Skeletal muscle tissue (tissue), 4 donors: ENCODE data around the gene COIL. TPM values are rescaled to one million over a fixed set of nuclear protein-coding genes. Genes with fewer than 3 reads are reported as not detected.
"Not testable (repeated sequence)": the region's sequence is repeated elsewhere in the genome, so short reads cannot be mapped to it uniquely, and the experiment has no call there.

Source experiments
- H3K27ac ChIP-seq: one replicate; pipeline ENCODE4 v1.7.0; 2013; ENCODE audit warnings: mild to moderate bottlenecking, low read depth, low read length, inconsistent platforms
- H3K27me3 ChIP-seq, 3 donors: one replicate each; pipeline ENCODE4 v1.7.0; 2013; ENCODE audit warnings: low read length in 3 of 3; ENCODE audit not compliant: control insufficient read depth in 3 of 3, insufficient read depth in 3 of 3
- H3K36me3 ChIP-seq, 3 donors: one replicate each; pipeline ENCODE4 v1.7.0; 2013; ENCODE audit warnings: low read length in 3 of 3; ENCODE audit not compliant: control insufficient read depth in 3 of 3, insufficient read depth in 3 of 3
- H3K4me1 ChIP-seq, 3 donors: one replicate each; pipeline ENCODE4 v1.7.0; 2013; ENCODE audit warnings: low read length in 3 of 3, mild to moderate bottlenecking in 3 of 3; ENCODE audit not compliant: control insufficient read depth in 3 of 3, insufficient read depth in 3 of 3
- H3K4me3 ChIP-seq, 3 donors: one replicate each; pipeline ENCODE4 v1.7.0; 2013; ENCODE audit warnings: low read length in 3 of 3
- H3K9ac ChIP-seq, 3 donors: one replicate each; pipeline ENCODE4 v1.7.0; 2013; ENCODE audit warnings: low read length in 3 of 3, mild to moderate bottlenecking in 3 of 3, moderate library complexity in 2 of 3, low read depth in 1 of 3
- H3K9me3 ChIP-seq, 3 donors: one replicate each; pipeline ENCODE4 v1.7.0; 2013; ENCODE audit warnings: low read length in 3 of 3; ENCODE audit not compliant: control insufficient read depth in 3 of 3
- total RNA-seq: library from RNA; depleted of rRNA; stranded (reverse); fragments of >200 nt; gene quantifications from one replicate; pipeline ENCODE4 v1.2.3, GENCODE V29; 2014
- donor health status: Osteomylitis.

COIL gene
- total RNA-seq, 1 donor from 2014 or later: 14.6 TPM

DNA sequence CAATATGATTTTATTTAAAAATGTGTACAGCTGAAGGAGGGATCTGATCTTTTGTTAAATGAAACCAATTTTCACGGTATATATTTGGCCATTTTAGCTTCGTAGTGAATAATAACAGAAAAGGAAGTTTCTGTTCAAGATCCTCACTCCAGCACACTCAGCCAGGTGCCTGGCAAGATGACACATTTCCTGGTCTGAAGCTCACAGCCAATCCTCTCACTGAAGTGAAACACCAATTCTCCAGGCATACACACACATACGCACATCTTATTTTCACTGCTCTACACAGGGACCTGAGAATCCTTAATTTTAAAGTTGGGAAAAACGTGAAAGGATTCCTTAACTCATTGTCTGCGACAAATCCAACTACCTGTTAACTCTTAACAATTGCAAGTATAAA is 22.6 kb downstream of the COIL start:
- not testable (repeated sequence) for H3K9ac ChIP-seq

DNA sequence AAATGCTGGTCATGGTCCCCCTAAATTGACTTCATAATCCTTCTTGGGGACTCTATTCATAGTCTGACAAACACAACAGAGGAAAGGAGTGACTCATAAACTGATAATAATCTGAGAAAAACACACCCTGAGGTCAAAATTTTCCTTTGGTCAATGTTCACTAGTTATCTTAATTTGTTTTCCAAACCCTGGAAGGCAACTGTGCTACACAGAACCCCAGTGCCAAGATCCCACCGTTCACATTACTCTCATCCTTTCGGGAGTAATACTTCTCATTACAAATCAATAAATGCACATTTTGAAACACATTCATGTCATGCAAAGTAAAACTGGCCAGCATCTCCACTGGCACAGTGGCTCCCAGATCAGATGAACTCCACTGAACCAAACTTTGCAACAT is 23.2 kb downstream of the COIL start:
- Histone ChIP-seq H3K27ac (no peak overlapping the region), H3K9ac (no peak overlapping the region), H3K36me3 (peaks cover 17 to 50% (median 41%) of the 10 kb centered on the region in 3 donors)

More for the DNA sequence above, 22.6 kb downstream of the COIL start:
- H3K4me3 ChIP-seq, H3K27ac ChIP-seq, H3K27me3 ChIP-seq, H3K9me3 ChIP-seq, H3K4me1 ChIP-seq: not testable (repeated sequence)
- peaks cover 18 to 51% (median 41%) of the 10 kb centered on the region in 3 donors for H3K36me3 ChIP-seq

DNA sequence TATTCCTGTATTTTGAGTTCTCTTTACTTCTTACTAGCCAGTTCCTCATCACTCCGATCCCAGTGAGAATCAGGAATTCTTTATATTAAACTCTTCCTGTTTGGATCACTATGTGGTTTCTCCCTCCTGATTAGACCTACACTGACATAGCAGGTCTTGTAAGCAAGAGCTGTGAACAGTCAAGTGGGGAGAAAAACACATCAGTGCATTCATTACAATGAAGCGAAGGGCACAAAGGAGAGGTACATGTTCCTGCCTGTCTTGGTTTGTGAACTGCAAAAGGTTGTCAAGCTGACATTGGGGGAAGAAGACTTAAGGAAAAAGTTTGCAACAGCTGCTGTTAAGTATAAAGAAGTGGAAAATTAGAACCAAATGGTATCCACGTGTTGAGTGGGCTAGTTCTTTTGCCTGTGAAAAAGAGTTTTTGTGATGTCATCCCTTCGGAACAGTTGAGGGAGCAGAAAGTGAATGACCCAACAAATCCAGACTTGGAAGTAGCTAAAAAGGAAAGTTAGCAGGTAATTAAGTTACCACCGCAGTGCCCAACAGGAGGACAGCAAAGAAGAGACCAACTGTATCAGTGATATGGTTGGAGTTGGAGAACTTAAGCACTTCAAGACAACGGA is 24.0 kb downstream of the COIL start:
- Histone ChIP-seq H3K36me3 (peaks cover 12 to 46% (median 35%) of the 10 kb centered on the region in 3 donors), H3K4me3 (no peak overlapping the region), H3K9me3 (no peaks in the 10 kb centered on the region), H3K27ac (no peak overlapping the region), H3K27me3 (no peaks in the 10 kb centered on the region), H3K4me1 (no peaks in the 10 kb centered on the region), H3K9ac (no peak overlapping the region)

More for the DNA sequence above, 23.2 kb downstream of the COIL start:
- H3K9me3 ChIP-seq: no peaks in the 10 kb centered on the region
- no peak overlapping the region for H3K4me3 ChIP-seq
- H3K27me3 ChIP-seq: no peaks in the 10 kb centered on the region
- H3K4me1 ChIP-seq: no peaks in the 10 kb centered on the region

DNA sequence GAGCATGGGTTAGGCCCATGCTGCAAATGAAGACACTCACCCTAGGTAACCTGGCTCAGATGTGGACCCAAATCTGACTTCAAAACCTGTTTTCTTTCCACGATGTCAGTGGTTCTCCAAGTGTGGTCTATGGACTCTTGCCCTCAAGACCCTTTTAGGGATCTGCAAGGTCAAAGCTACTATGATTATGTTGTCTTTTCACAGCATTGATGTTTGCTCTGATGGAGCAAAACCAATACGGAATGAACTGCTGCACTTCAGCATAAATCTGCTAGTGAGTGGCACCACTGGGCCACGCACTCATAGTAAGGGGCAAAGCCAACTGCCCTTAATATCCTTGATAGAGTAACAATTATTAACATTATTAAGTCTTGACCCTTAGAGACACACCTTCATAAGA is 25.4 kb downstream of the COIL start:
- Histone ChIP-seq H3K4me3 (no peak overlapping the region), H3K9me3 (no peaks in the 10 kb centered on the region), H3K27ac (no peak overlapping the region), H3K9ac (no peak overlapping the region), H3K4me1 (no peaks in the 10 kb centered on the region), H3K27me3 (no peaks in the 10 kb centered on the region), H3K36me3 (peaks cover 6 to 36% (median 28%) of the 10 kb centered on the region in 3 donors)

DNA sequence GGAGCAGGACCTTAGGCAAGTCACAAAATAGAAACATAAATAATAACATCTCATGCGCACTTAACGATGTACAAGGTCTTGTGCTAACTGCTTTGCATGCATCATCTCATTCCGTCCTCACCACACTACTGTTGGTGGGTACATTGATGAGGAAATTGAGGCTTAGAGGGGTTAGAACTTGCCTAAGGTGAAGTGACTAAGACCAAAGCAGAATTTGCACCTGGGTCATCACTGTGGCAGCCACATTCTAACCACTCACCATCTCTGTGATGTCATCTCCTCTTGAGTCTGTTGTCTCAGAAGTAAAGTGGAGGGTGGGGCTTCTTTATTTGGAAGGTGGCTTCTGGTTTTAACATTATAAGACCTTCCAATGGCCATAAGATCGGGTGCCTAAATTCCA is 26.6 kb downstream of the COIL start:
- Histone ChIP-seq H3K9ac (no peak overlapping the region), H3K27ac (no peak overlapping the region), H3K9me3 (no peaks in the 10 kb centered on the region), H3K27me3 (no peaks in the 10 kb centered on the region), H3K36me3 (peaks cover 6 to 31% (median 28%) of the 10 kb centered on the region in 3 donors), H3K4me3 (no peak overlapping the region), H3K4me1 (no peaks in the 10 kb centered on the region)

DNA sequence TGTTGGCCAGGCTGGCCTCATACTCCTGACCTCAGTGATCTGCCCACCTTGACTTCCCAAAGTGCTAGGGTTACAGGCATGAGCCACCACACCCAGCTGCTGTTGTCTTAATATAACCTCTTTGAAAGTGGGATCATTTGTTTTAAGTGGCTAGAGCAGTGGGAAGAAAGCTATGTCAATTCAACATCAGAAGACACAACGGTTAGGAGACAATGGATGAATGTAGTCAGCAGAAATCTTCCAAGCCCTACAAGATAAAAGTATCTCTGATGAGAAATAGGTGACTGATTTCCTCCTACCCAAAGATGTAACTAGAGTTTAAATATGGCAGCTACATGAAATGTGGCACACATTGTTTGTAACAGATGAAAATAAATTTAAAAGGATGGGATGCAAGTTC is 27.0 kb downstream of the COIL start:
- Histone ChIP-seq H3K4me3 (no peak overlapping the region), H3K9me3 (no peaks in the 10 kb centered on the region), H3K36me3 (peaks cover 6 to 29% (median 28%) of the 10 kb centered on the region in 3 donors), H3K27ac (no peak overlapping the region), H3K27me3 (no peaks in the 10 kb centered on the region), H3K9ac (no peak overlapping the region), H3K4me1 (no peaks in the 10 kb centered on the region)

DNA sequence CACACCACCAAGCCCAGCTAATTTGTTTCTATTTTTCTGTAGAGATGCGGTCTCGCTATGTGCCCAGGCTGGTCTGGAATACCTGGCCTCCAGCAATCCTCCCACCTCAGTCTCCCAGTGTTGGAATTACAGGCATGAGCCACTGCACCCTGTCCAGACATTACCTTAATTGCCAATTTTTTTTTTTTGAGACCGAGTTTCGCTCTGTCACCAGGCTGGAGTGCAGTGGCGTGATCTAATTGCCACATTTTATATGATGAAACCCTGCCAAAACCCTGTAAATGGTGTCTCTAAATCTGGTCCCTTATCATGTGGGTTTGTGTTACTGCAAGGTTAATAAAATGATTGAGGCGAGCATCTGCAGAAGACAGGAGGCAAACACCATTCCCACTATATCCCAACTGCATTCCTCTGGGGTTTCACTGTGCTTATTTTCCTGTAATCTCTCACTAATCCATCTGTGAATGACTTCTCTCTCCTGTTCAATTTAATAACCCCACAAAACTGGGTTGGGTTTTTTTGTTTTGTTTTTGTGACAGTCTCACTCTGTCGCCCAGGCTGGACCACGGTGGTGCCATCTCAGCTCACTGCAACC is 27.6 kb downstream of the COIL start:
- Histone ChIP-seq H3K4me3 (no peak overlapping the region), H3K9ac (no peak overlapping the region), H3K27me3 (no peaks in the 10 kb centered on the region), H3K27ac (no peak overlapping the region), H3K9me3 (no peaks in the 10 kb centered on the region), H3K36me3 (peaks cover 6 to 29% (median 28%) of the 10 kb centered on the region in 3 donors), H3K4me1 (no peaks in the 10 kb centered on the region)

DNA sequence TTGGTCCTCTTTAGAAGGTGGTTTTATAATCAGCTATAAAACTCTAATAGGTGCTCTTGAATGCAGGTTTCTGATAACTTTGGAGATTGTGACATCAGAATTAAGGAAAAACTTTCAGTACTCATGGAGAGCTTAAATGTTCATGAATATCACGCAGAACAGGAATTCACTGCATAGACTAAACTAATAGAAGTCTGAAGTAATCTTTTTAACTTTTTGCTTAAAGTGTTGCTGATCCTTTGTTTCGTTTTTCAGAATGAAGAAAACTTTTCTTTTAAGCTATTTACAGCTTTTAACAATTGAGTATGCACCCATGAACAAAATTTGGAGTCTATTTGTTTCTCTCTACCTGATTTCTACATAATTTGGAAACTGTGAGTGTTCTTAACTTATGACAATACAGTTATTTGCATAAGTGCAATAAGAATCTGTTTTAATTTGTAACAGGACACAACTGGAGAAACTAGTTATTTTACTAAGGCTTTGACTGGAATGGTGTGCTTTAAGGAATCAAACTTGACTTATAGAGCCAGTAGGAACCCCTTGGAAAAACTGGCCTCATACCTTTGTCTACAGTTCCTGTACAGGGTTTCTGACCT is 30.0 kb downstream of the COIL start:
- Histone ChIP-seq H3K36me3 (peaks cover 6 to 17% (median 13%) of the 10 kb centered on the region in 3 donors), H3K4me3 (no peak overlapping the region), H3K27ac (no peak overlapping the region), H3K9ac (no peak overlapping the region), H3K4me1 (no peaks in the 10 kb centered on the region), H3K9me3 (no peaks in the 10 kb centered on the region), H3K27me3 (no peaks in the 10 kb centered on the region)

DNA sequence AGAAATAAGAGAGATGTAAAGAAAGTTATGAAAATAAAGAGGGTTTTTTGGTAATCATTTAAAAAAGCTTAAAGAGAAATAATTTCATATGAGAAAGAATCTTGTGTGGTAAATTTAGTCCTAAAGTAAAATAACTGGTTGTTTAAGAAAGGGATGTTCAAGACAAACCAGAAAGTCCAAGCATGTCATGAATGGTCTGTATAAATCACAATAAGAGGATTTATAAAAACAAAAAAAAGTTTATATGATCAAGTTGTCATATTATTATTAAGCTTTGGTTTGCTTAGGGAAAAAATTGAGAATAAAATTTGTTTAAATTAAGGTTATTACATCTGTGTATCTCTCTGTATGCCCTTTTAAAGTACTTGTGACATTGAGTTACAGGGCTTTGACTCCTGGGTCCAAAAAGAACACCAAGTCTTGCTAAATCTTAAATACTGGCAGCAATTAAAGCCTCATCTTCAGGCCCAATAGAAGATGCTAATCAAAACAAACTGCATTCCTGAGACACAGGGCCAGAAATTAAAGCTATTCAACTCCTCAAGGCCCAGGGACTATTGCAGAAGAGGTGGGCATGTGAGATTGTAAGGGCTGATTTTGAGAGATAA is 31.4 kb downstream of the COIL start:
- H3K4me1 ChIP-seq: no peaks in the 10 kb centered on the region
- H3K9ac ChIP-seq: no peak overlapping the region
- H3K9me3 ChIP-seq: no peaks in the 10 kb centered on the region
- H3K36me3 ChIP-seq: peaks cover 3 to 9% (median 8%) of the 10 kb centered on the region in 3 donors
- no peak overlapping the region for H3K4me3 ChIP-seq
- H3K27me3 ChIP-seq: no peaks in the 10 kb centered on the region
- no peak overlapping the region for H3K27ac ChIP-seq

DNA sequence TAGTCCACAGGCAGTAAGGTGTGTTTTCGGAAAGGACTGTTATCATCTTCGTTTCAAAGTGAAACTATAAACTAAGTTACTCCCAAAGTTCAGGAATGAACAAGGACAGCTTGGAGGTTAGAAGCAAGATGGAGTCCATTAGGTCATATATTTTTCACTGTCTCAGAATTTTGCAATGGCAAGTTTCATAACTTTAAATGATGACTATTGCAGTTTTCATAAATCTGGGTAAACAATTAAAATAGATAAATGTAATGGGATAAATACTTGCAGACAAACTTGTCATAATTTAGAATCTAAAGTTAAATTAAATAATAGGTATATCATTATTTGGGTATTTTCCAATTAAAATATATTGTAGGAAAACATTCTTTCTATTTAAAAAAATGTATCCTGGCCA is 32.3 kb downstream of the COIL start:
- Histone ChIP-seq H3K9me3 (no peaks in the 10 kb centered on the region), H3K9ac (no peak overlapping the region), H3K4me1 (no peaks in the 10 kb centered on the region), H3K4me3 (no peak overlapping the region), H3K36me3 (peaks cover 0 to 5% (median 0%) of the 10 kb centered on the region in 3 donors), H3K27me3 (no peaks in the 10 kb centered on the region), H3K27ac (no peak overlapping the region)
